Posterior vena cava (tissue), 2 donors: ENCODE measurements around the gene YTHDC2. TPM values are rescaled to one million over a fixed set of nuclear protein-coding genes. Genes with fewer than 3 reads are reported as not detected.
"Not testable (repeated sequence)": the region's sequence is repeated elsewhere in the genome, so short reads cannot be mapped to it uniquely, and the experiment has no call there.

Experiments
- DNase-seq: peaks from one replicate; pipeline ENCODE4 v3.0.0-alpha.2; 2020; ENCODE audit warnings: low spot score
- intact Hi-C, 2 donors: fragments of 100-400 bp; cut with DNase I; formaldehyde crosslinking; loops; one replicate each; pipeline versions ENCODE4 v1.14.1 to v1.14.2; 2022 to 2023
- total RNA-seq, 2 donors: library from RNA; stranded (reverse); fragmentation: NEBNext Ultra II Directional; extraction: Animal tissue kit (Norgen Biotek cat#: 25700); gene quantifications; one replicate each; pipeline ENCODE4 v1.2.1, GENCODE V29; 2021
- donor health status: DM: yes; HTN: yes; CAD: no.
- donor health status: DM: yes; HTN: yes; CAD: no.

YTHDC2 gene
- total RNA-seq, 2 donors from 2014 or later: 20.9 to 23.0 TPM

DNA sequence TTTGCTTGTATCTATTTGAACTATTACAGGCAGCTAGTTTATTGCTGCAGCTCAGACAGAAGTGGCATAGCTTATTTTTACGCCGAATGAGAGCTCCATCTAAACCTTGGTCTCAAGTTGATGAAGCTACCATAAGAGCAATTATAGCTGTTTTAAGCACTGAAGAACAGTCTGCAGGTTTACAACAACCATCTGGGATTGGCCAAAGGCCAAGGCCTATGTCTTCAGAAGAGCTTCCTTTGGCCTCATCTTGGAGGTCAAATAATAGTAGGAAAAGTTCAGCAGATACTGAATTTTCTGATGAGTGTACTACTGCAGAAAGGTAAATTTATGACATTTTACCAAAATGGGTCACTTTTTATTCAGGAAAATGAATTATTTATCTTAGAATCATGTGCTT, 67.9 kb downstream of the YTHDC2 start:
- no peak for DNase-seq
- intact Hi-C loops: no loop called here

DNA sequence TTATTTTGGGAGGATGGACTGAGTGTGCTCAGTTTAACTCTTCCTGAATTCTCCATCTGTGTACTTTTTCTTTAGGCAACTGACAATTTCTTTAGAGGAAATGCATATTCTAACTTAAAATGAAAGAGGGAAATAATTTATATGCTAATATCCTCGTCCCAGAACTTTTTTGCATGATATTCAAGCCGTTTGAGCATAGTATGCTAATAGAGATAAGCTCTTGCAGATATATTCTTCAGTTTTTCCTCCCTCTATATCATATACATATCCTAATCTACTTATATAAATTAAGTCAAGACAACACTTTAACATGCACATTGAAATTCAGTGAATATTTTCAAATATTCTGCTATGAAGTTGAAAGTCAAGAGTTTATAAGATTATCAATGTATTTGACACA, 84.7 kb downstream of the YTHDC2 start:
- DNase-seq: no peak
- intact Hi-C loops: no loop called here

DNA sequence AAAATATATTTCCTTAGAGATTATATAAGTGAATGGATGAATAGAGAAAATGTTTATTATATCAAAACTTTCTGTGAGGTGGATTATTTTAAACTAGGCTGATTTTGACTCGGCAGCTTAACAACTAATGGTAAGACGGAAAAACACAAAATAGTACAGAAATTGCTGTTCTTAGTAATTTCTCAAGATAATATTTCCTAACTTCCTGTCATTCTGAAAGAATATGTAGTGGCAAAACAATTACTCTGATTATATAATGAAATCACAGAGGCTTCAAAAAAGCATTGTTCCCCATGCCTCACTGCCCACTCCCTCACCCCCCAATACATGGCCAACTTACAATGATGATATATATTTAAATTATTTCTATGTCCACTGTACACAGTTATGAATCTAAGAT, 85.4 kb downstream of the YTHDC2 start:
- intact Hi-C loops: no loop called here
- no peak for DNase-seq

DNA sequence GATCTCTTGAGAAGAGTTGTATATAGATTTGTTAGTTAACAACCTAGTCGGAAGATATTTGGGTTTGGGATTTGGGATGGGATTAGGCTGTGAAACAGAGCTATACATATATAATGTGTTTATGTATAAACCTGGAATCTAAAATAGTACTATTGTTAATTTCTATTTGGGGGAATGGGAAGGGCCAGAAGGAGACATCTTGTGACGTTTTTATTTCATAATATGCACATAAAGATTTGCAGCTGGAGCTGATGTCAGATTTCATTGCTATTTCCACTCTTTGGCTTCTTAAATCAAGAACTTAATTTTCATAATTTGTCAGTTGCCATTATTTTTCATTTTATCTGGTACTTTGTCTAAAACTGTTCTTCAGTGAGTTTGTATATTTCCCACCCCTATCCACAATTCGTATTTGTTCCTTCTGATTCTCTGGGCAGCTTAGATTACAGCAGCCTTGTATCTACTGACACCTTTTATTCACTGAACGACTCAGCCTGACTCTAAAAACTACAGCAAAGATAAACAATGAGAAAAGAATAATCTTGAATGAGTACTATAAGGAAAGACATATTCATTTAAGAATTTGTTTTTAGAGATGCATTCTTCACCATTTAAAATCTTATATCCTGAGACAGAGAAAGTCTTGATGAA, 86.9 kb downstream of the YTHDC2 start:
- no peak for DNase-seq
- intact Hi-C loops: no loop called here

DNA sequence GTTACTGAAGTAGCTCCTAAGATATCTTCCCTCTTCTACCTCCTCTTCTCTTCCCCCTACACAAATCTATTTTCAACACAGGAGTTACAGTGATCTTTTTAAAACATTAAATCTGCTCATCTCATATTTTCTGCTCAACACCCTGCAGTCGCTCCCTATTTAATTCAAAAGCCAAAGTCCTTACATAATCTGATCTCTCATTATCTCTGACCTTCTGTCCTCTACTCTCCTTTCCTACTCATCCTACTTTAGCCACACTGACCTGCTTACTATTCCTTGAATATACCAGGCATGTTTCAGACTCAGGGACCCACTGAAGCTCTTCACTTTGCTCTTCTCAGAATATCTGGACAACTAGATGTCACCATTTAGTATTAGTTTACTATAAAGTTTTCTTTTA, 87.9 kb downstream of the YTHDC2 start:
- no peak for DNase-seq

DNA sequence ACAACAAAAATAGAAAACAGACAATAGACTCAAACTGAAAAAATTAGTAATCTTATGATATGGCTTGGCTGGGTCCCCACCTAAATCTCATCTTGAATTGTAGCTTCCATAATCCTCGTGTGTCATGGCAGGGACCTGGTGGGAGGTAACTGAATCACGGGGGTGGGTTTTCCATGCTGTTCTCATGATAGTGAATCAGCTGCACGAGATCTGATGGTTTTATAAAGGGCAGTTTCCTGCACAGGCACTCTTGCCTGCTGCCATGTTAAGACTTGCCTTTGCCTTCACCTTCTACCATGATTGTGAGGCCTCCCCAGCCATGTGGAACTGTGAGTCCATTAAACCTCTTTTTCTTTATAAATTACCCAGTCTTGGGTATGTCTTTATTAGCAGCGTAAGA, 89.8 kb downstream of the YTHDC2 start:
- DNase-seq, intact Hi-C loops: not testable (repeated sequence)

More for the DNA sequence above, 87.9 kb downstream of the YTHDC2 start:
- intact Hi-C loops: no loop called here

DNA sequence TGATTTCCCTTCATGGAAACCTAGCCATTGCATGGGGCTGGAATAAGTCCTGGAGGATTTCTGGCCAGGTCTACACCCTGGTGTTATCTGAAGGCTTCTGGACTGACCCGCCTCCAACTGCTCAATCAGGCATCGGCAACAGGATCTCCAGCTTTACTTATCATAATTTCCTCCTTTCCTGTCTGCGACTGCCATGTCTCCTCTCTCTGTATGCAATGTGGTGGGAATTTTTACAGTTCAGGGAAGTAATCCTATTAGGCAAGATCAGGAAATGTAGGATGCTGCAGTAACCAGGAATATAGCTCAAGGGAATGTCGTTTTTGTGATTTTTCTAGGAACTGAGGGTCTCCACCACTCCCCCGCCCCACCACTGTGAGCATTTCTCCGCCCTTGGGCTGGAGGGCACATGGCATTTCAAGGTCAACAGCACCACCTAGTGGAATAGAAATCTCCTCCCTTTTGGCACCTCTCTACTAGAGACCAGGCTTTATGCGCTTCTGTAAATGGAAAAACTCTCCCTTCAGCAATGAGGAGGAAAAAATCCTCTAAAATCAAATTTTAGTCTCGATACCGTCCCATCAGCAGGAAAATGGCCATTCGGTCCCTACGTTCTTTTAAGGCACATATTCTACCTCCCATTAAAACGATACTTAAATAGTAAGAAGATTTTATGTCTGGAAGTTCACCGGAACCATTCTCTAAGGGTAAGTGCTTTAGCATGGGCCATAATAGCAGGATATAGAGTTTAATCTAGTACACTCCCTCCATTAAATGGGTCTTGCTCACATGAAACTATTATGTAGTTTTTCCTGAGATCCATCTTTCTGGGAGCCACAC, 93.0 kb downstream of the YTHDC2 start:
- intact Hi-C loops: no loop called here

DNA sequence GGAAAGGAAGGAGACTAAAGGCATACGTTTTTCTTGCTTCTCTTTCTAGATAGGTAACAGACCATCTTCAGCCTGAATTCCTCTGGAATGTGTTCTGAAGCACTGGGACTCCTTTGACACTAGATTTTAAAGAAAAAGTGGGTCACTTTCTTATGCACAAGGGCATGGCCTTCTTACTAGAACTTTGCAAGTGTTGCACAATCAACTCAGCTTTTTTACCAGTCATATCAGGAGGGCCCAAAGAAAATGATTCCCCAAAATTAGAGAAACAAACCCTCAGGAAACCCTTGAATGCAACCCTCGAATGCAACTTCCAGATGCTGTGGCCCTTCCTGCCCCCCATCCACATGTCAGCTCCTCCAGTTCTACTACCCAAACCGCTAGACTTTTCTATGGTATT, 93.9 kb downstream of the YTHDC2 start:
- DNase-seq: no peak
- intact Hi-C loops: no loop called here

More for the DNA sequence above, 93.0 kb downstream of the YTHDC2 start:
- DNase-seq: peak; percentile 80

DNA sequence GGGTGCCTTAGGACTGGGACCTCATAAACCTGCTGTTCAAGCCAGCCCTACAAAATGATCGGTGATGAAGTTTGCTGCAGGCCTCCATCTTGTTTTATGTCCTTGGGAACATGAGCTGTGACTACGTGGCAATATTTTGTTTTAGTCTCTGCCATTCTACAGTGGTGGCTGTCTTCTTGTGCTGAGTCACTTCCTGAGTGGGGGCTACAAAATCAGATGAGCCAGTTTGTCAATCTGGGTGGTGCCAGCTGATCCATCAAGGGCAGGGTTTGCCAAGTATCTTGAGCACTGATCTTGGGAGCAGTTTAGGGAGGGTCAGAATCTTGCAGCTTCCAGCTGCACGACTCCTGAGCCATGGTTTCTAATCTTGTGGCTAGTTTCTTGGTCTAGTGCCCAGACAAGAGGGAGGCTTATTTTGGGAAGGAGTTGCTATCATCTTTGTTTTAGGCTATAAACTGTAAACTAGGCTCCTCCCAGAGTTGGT, 94.7 kb downstream of the YTHDC2 start:
- DNase-seq: no peak
- intact Hi-C loops: no loop called here

DNA sequence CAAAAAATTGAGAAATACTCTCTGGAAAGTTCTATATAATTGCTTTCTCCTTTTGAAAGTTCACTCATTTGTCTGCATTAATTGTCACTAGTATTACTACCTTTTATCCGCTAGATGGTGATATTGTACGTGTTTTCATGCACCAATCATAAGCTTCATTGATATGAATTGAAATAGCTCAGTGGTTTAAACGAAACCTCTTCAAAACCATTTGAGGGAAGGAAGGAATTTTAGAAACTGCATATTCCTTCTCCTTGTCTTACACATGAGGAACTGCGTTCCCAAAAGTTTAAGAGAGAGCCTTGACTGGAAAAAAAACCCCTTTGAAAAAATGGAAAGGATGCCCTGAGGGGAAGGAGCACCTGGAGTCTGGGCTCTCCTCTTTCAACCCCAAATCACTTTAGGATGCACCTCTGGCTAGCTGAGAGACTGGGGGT, 98.6 kb downstream of the YTHDC2 start:
- intact Hi-C loops: loop anchor here in 1 of 2 donors (10.0 kb wide), 1 partner anchor 833 kb away; no protein-coding TSS in a partner anchor
- no peak for DNase-seq

DNA sequence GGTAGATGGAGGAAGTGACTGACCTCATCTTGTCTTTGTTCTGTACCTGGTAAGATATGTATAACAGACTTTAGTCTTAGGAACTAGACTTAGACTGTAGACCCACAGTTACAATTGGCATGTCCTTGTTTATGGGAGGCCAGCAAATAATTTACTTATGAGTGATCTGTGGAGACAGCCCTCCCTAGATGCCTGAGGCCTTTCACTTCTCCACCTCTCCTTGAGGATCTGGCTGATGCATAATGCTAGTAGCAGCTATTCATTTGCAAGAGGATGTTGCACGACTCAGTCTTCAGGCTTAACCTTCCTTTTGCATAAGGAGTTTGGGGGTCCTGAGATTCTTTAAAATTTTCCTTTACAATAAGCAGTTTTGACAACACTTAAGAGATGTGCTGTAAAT, 100.7 kb downstream of the YTHDC2 start:
- DNase-seq: no peak
- intact Hi-C loops: loop anchor here in 1 of 2 donors (10.0 kb wide), 1 partner anchor 831 kb away; no protein-coding TSS in a partner anchor

DNA sequence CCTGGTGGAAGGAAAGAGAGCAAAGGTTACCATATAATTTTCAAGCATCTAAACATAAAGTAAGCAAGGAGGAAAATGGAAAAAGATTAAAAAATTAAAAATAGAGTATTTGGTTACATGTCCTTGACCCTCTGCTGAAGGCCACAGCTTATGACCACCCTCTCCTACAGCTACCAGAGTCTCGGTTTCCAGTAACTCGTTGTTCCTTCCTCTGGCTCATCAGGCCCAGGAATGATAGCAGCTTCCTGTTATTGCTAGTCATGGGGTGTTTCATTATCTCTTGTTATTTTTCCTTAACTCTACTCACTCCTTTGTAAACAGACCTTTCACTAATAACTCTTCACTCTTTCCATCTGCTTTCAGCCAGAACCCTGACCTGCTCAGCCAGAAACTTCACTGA, 102.2 kb downstream of the YTHDC2 start:
- no peak for DNase-seq
- intact Hi-C loops: loop anchor here in 1 of 2 donors (10.0 kb wide), 1 partner anchor 829 kb away; no protein-coding TSS in a partner anchor

DNA sequence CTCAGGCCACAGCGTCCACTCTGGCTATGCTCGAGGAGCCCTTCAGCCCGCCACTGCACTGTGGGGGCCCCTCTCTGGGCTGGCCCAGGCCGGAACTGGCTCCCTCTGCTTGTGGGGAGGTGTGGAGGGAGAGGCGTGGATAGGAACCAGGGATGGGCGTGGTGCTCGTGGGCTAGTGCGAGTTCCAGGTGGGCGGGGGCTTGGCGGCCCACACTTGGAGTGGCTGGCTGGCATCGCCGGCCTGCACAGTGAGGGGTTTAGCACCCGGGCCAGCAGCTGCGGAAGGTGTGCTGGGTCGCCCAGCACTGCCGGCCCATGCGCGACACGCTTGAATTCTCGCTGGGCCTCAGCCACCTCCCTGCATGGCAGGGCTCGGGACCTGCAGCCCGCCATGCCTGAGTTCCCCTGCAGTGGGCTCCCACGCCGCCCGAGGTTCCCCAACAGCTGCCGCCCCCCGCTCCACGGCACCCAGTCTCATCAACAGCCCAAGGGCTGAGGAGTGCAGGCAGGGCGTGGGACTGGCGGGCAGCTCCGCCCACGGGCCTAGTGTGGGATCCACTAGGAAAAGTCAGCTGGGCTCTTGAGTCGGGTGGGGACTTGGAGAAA, 103.8 kb downstream of the YTHDC2 start:
- intact Hi-C loops: loop anchor here in 1 of 2 donors (10.0 kb wide), 1 partner anchor 828 kb away; no protein-coding TSS in a partner anchor
- DNase-seq: no peak

DNA sequence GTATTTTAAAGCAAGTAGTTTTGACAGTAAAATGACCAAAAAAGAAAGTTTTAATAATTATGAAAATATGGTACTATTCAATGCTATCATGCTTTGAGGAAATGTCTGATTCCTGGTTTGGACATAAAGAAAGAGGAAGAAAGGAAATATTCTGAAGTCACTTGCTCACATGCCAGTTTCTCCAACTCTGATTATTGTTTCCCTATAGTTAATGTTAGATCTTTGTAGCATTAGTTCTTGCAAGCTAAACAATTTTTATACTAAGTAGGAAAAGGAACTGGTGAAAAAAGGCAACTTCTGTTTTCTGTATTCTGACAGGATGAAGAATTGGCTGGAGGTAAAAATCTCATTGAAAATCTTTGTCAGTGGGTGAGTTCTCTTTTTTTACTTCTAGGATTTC, 119.5 kb downstream of the YTHDC2 start:
- intact Hi-C loops: no loop called here
- no peak for DNase-seq

DNA sequence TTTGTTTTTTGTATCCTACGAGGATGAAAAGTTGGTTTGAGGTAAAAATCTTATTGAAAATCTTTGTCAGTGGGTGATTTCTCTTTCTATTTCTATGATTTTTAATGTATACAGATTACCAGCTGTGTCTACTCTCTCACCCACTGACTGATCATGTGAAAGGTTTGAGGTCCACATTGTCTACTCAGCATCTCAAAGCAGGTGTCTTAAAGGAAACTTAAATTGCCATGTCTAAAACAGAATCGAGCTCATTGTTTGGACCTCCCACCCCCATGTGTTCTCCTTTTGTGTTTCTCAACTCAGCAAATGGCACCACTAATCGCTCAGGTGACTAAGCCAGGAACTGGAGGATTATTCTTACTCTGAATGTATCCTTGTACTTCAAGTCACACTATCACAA, 121.5 kb downstream of the YTHDC2 start:
- no peak for DNase-seq
- intact Hi-C loops: no loop called here

DNA sequence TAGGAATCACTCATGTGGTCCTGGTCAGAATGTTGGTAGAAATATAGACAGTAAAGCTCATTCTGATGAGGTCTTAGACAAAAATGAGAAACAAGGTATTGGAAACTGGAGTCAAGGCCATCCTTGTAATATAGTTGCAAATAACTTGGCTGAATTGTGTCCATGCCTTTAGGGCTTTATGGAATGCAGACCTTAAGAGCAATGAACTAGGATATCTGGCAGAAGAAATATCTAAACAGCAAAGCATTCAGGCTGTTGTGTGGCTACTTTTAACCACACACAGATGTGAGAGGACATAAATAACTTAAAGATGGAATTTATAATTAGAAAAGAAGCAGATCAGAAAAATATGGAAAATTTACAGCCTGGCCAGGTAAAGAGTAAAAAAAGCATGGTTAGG, 128.2 kb downstream of the YTHDC2 start:
- no peak for DNase-seq
- intact Hi-C loops: no loop called here
